Panc1 (cell line): Measurements from ENCODE around the gene GLB1L2. TPM values are rescaled to one million over a fixed set of nuclear protein-coding genes. Genes with fewer than 3 reads are reported as not detected.
A peak's percentile ranks its signal among the peaks of the same experiment; 100 is the strongest.

Experiments
- ATAC-seq: fragments of 200-7000 bp; cut with Tn5 transposase; 2 replicates; pipeline ENCODE4 v1.9.1; 2020; ENCODE audit warnings: mild to moderate bottlenecking, moderate library complexity
- BruUV-seq: library from RNA; stranded (reverse); fragments of 400-500 nt; replicated peaks from 2 replicates; lab custom pipeline; 2021; lab: Mats Ljungman, UMichigan
- CTCF ChIA-PET: fragments of 300-600 bp; sonication (Branson Sonifier 250); formaldehyde crosslinking; loops from one replicate; lab custom pipeline; 2022; ENCODE audit warnings: antibody characterized with exemption; lab: Charles Lee
- POLR2A ChIA-PET: fragments of 300-600 bp; sonication (Branson Sonifier 250); formaldehyde crosslinking; loops from one replicate; lab custom pipeline; 2022; ENCODE audit warnings: antibody characterized with exemption; lab: Charles Lee
- DNase-seq: peaks from one replicate; pipeline ENCODE4 v3.0.0-alpha.2; 2010; ENCODE audit warnings: low read depth, low spot score
- H3K27ac ChIP-seq: 2 replicates; pipeline ENCODE4 v1.5.1; 2011; ENCODE audit warnings: mild to moderate bottlenecking, low read length, inconsistent platforms
- H3K27me3 ChIP-seq: fragments of 200-500 bp; sonication (Bioruptor generic); 2 replicates; pipeline ENCODE4 v1.6.0; 2014; ENCODE audit warnings: low read length, inconsistent platforms; ENCODE audit not compliant: control insufficient read depth, insufficient read depth
- H3K36me3 ChIP-seq: fragments of 200-500 bp; sonication (Bioruptor generic); 2 replicates; pipeline ENCODE4 v1.5.1; 2014; ENCODE audit warnings: inconsistent platforms, mild to moderate bottlenecking, low read length, moderate library complexity; ENCODE audit not compliant: control insufficient read depth, insufficient read depth
- H3K4me1 ChIP-seq: 2 replicates; pipeline ENCODE4 v1.5.1; 2011; ENCODE audit warnings: inconsistent platforms, mild to moderate bottlenecking, low read length, moderate library complexity; ENCODE audit not compliant: control insufficient read depth, insufficient read depth
- H3K4me3 ChIP-seq, 2 experiments: 2 replicates each; pipeline ENCODE4 v1.5.1; 2011 to 2012; ENCODE audit warnings: low read depth in 2 of 2, low read length in 2 of 2, mild to moderate bottlenecking in 2 of 2, inconsistent platforms in 1 of 2, moderate library complexity in 1 of 2
- H3K9me3 ChIP-seq: fragments of 200-500 bp; sonication (Bioruptor generic); 2 replicates; pipeline ENCODE4 v1.5.1; 2014; ENCODE audit warnings: low read depth, mild to moderate bottlenecking, inconsistent platforms, low read length, moderate library complexity; ENCODE audit not compliant: control insufficient read depth, insufficient read depth
- CTCF ChIP-seq: fragments of 450-650 bp; IDR thresholded peaks from 2 replicates; pipeline ENCODE4 v1.5.1; 2017; ENCODE audit warnings: mild to moderate bottlenecking
- POLR2AphosphoS5 ChIP-seq: IDR thresholded peaks from 2 replicates; pipeline ENCODE4 v1.6.1; 2012; ENCODE audit warnings: mild to moderate bottlenecking, low read depth, low read length, moderate library complexity
- REST ChIP-seq, 2 experiments: IDR thresholded peaks; 2 replicates each; pipeline ENCODE4 v1.6.1; 2011 to 2012; ENCODE audit warnings: low read depth in 2 of 2, control low read depth in 1 of 2, low read length in 1 of 2, mild to moderate bottlenecking in 1 of 2, moderate library complexity in 1 of 2; ENCODE audit not compliant: insufficient read depth in 1 of 2
- SIN3A ChIP-seq: IDR thresholded peaks from 2 replicates; pipeline ENCODE4 v1.6.1; 2012; ENCODE audit warnings: low read depth, mild to moderate bottlenecking, low read length, moderate library complexity, borderline replicate concordance; ENCODE audit not compliant: insufficient read depth
- TCF7L2 ChIP-seq: IDR thresholded peaks from 2 replicates; pipeline ENCODE4 v1.6.1; 2011; ENCODE audit warnings: mild to moderate bottlenecking, low read depth, low read length, inconsistent platforms
- in situ Hi-C: cut with HindIII; loops from 2 replicates; pipeline ENCODE4 v1.10.0; 2016; ENCODE audit warnings: low sequenced_read_pairs, low pct_unique_long_range_greater_than_20kb
- intact Hi-C: fragments of 100-400 bp; cut with micrococcal nuclease; formaldehyde crosslinking; loops from one replicate; pipeline ENCODE4 v1.10.0; 2022; ENCODE audit not compliant: unreplicated experiment
- total RNA-seq: library from RNA; stranded (reverse); gene quantifications from one replicate; pipeline ENCODE4 v1.2.1, GENCODE V29; 2021; ENCODE audit not compliant: unreplicated experiment

The GLB1L2 gene
- total RNA-seq, 1 experiment from 2014 or later, result 10.4 TPM

- POLR2A ChIA-PET, result no interaction called here
- Histone ChIP-seq H3K27me3 (0 out of 2 replicates have a peak, but pooled peaks cover 2% of the 10 kb centered on the region), H3K4me3 (no peak overlapping the region), H3K4me1 (no peaks in the 10 kb centered on the region), H3K27ac (no peak overlapping the region), H3K36me3 (no peaks in the 10 kb centered on the region), H3K9me3 (no peaks in the 10 kb centered on the region)
- in situ Hi-C loops, result no loop called here
- DNase-seq (no peak), ATAC-seq (0 out of 2 replicates have a peak, but pooled peaks have one; percentile 20)
- BruUV-seq, result no TSS peak
- CTCF ChIA-PET, result interaction anchor here (0.6 kb wide), 1 partner anchor 17 kb away, joined by 3 read pairs; no protein-coding TSS in a partner anchor
- TF ChIP-seq CTCF, result no peak
- TF ChIP-seq TCF7L2, result no peak
- no peak for TF ChIP-seq POLR2AphosphoS5
- intact Hi-C loops, result no loop called here
Measured at GRCh38 chr11:134292661-134293060, 39.1 kb upstream of the GLB1L2 start.

GRCh38 chr11:134293119-134294113 lies 38.4 kb upstream of the GLB1L2 start:
- no TSS peak for BruUV-seq
- H3K27ac ChIP-seq, result no peak overlapping the region
- CTCF ChIA-PET, result no interaction called here
- DNase-seq (no peak), ATAC-seq (no peak)
- H3K9me3 ChIP-seq, result no peaks in the 10 kb centered on the region
- no peak overlapping the region for H3K4me3 ChIP-seq
- in situ Hi-C loops (no loop called here), intact Hi-C loops (no loop called here)
- H3K27me3 ChIP-seq, result 0 out of 2 replicates have a peak, but pooled peaks cover 2% of the 10 kb centered on the region
- POLR2A ChIA-PET, result no interaction called here
- no peaks in the 10 kb centered on the region for H3K36me3 ChIP-seq
- TF ChIP-seq SIN3A (no peak), CTCF (no peak), POLR2AphosphoS5 (no peak), TCF7L2 (no peak), REST (IDR thresholded peaks at IDR 0.05; ENCODE audit: insufficient read depth in 1 of 2, low read depth in 2 of 2, low read length in 1 of 2) (no peak)
- H3K4me1 ChIP-seq, result no peaks in the 10 kb centered on the region
